Neural cell (in vitro differentiated cells): Measurements from ENCODE around the gene MYO9A.

Source experiments
- EP300 ChIP-seq: fragments of 450-650 bp; conservative IDR thresholded peaks from 2 replicates; pipeline ENCODE4 v1.6.1; 2014; ENCODE audit warnings: antibody characterized with exemption, mild to moderate bottlenecking, moderate library complexity; ENCODE audit not compliant: poor library complexity, severe bottlenecking
- EZH2 ChIP-seq: fragments of 200-600, 300-800 bp; shearing (Covaris generic), sonication (generic); IDR thresholded peaks from 2 replicates; pipeline ENCODE4 v1.6.1; 2014; ENCODE audit warnings: antibody characterized with exemption, low read length, borderline replicate concordance, mild to moderate bottlenecking; ENCODE audit not compliant: insufficient read depth, poor library complexity, severe bottlenecking
- MXI1 ChIP-seq: fragments of 450-650 bp; conservative IDR thresholded peaks from 2 replicates; pipeline ENCODE4 v1.6.1; 2014; ENCODE audit warnings: antibody characterized with exemption, mild to moderate bottlenecking; ENCODE audit not compliant: poor library complexity, severe bottlenecking
- POLR2AphosphoS5 ChIP-seq: IDR thresholded peaks from 2 replicates; pipeline ENCODE4 v1.6.1; 2012
- RAD21 ChIP-seq: fragments of 450-650 bp; conservative IDR thresholded peaks from 2 replicates; pipeline ENCODE4 v1.6.1; 2014; ENCODE audit warnings: antibody characterized with exemption, mild to moderate bottlenecking, moderate library complexity
- SMC3 ChIP-seq: fragments of 450-650 bp; conservative IDR thresholded peaks from 2 replicates; pipeline ENCODE4 v1.6.1; 2014; ENCODE audit warnings: antibody characterized with exemption, mild to moderate bottlenecking, moderate library complexity; ENCODE audit not compliant: poor library complexity
- TAF1 ChIP-seq: IDR thresholded peaks from 2 replicates; pipeline ENCODE4 v1.6.1; 2012; ENCODE audit warnings: low read depth
- TF ChIP-seq, protein P1 (sequence below): fragments of 450-650 bp; IDR thresholded peaks from 2 replicates; pipeline ENCODE4 v1.5.1; 2014; ENCODE audit warnings: antibody characterized with exemption, mild to moderate bottlenecking, moderate library complexity; ENCODE audit not compliant: poor library complexity, severe bottlenecking
- TF ChIP-seq, protein P2 (sequence below): IDR thresholded peaks from 2 replicates; pipeline ENCODE4 v1.6.1; 2012; ENCODE audit warnings: borderline replicate concordance

DNA sequence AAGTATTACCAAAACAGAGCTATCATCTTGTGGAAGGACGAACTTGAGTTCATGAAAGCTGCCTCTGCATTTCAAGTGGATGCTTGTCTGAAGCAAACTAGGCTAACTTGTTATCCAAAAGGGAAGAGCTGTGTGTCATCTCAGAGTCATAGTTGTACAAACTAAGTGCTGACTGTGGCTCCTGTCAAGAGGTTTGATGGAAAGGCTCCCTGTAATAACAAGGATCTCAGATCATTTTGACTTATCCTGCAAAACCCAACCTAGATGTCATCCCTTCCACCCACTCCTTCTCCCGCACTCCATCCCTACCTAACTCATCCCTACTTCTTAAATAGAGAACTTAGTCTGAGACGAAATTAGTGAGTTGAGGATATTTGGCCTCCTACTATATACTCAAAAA lies 196.8 kb downstream of the MYO9A start:
- TF ChIP-seq EP300 (no peak), EZH2 (no peak), POLR2AphosphoS5 (no peak), SMC3 (no peak), MXI1 (no peak), TAF1 (no peak), RAD21 (no peak)
- TF ChIP-seq, protein P1, sequence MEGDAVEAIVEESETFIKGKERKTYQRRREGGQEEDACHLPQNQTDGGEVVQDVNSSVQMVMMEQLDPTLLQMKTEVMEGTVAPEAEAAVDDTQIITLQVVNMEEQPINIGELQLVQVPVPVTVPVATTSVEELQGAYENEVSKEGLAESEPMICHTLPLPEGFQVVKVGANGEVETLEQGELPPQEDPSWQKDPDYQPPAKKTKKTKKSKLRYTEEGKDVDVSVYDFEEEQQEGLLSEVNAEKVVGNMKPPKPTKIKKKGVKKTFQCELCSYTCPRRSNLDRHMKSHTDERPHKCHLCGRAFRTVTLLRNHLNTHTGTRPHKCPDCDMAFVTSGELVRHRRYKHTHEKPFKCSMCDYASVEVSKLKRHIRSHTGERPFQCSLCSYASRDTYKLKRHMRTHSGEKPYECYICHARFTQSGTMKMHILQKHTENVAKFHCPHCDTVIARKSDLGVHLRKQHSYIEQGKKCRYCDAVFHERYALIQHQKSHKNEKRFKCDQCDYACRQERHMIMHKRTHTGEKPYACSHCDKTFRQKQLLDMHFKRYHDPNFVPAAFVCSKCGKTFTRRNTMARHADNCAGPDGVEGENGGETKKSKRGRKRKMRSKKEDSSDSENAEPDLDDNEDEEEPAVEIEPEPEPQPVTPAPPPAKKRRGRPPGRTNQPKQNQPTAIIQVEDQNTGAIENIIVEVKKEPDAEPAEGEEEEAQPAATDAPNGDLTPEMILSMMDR, result no peak
- TF ChIP-seq, protein P2, sequence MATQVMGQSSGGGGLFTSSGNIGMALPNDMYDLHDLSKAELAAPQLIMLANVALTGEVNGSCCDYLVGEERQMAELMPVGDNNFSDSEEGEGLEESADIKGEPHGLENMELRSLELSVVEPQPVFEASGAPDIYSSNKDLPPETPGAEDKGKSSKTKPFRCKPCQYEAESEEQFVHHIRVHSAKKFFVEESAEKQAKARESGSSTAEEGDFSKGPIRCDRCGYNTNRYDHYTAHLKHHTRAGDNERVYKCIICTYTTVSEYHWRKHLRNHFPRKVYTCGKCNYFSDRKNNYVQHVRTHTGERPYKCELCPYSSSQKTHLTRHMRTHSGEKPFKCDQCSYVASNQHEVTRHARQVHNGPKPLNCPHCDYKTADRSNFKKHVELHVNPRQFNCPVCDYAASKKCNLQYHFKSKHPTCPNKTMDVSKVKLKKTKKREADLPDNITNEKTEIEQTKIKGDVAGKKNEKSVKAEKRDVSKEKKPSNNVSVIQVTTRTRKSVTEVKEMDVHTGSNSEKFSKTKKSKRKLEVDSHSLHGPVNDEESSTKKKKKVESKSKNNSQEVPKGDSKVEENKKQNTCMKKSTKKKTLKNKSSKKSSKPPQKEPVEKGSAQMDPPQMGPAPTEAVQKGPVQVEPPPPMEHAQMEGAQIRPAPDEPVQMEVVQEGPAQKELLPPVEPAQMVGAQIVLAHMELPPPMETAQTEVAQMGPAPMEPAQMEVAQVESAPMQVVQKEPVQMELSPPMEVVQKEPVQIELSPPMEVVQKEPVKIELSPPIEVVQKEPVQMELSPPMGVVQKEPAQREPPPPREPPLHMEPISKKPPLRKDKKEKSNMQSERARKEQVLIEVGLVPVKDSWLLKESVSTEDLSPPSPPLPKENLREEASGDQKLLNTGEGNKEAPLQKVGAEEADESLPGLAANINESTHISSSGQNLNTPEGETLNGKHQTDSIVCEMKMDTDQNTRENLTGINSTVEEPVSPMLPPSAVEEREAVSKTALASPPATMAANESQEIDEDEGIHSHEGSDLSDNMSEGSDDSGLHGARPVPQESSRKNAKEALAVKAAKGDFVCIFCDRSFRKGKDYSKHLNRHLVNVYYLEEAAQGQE, result no peak
